Kidney glomerular epithelial cell (primary cell): Measurements from ENCODE around the gene LPAR3.

Experiments used
- DNase-seq: peaks from one replicate; lab custom pipeline; 2025; lab: John Stamatoyannopoulos, UW

The LPAR3 gene

GRCh38 chr1:84775535-84775920, 117.5 kb downstream of the LPAR3 start:
- DNase-seq = no peak

- no peak for DNase-seq
Measured at GRCh38 chr1:84774669-84775534, 118.1 kb downstream of the LPAR3 start.

DNA sequence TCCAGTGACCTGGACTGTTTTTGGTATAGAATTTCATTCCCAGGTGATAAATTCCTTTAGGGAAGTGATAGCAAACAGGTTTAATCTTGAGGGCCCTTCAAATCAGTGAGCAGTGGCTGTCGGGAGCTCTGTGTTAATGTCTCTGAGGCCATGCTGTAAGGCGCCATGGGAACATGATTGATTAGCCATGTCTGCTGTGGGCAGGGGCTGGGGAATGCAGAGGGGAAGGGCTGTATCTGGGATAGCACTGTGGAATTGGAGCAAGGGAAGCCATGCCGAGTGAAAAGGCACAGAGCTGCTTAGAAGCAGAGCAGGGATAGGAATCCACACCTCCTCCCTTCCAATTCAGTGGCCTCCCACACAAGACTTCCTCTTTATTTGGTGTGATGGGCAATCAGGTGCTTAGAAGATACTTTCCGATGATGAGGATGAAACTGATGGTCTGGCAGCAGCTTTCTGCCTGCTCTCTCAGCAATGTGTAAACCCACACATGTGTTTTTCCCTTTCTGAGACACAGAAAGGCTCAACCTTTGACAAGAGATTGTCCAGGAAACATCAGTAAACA, 119.0 kb downstream of the LPAR3 start:
- DNase-seq = no peak

DNA sequence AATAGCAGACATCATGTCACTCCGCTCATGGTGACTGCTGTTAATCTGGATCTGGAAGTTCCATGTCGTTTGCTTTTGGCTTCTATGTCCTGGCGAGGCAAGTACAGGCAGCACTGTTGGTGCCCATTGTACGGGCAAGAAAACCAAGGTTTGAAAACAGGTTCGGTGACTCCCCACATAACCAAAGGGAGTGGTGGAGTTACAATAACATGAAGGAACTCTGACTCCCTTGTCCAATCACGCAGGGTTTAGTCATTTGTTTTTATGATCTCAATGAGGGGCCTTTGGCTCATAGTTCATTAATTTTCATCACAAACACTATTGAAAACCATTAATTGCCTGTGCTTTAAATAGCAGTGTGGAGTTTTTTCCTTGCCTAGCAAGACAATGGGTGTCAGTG, 119.8 kb downstream of the LPAR3 start:
- DNase-seq = no peak

GRCh38 chr1:84772428-84772943, 120.5 kb downstream of the LPAR3 start:
- DNase-seq = peak; percentile 60

DNA sequence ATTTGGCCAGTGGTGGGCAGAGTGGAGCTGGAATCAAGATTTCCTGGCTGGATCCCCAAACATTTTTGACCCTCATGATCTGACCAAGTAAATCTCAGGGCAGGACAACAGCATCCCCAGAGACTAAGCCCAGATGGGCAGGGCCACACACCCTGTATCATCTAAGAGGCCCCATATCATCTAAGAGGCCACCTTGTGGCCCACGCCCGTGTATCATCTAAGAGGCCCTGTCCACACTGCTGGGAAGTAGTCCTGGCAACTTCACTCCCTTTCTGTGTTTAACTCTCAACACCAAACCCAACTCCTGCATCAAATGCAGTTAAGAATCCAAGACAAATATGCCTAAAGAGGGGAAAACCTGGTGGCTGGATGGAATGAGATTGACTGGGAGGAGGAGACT, 121.1 kb downstream of the LPAR3 start:
- no peak for DNase-seq

DNA sequence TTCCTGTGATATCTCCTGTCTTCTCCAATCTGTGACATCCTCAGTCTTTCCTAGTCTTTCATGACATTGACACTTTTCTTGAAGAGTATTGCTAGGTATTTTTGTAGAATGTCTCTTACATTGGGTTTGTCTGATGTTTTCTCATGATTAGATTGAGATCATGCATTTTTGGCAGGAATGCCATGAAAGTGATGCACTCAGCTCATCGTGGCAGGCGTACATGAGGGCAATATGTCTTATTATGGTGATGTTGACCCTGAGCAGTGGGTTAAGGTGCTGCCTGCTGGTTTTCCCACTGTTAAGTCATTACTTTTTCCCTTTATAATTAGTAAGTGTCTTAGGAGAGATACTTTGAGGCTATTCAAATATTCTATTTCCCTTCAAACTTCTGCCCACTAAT, 122.5 kb downstream of the LPAR3 start:
- DNase-seq = no peak

GRCh38 chr1:84769636-84770035, 123.4 kb downstream of the LPAR3 start:
- no peak for DNase-seq

DNA sequence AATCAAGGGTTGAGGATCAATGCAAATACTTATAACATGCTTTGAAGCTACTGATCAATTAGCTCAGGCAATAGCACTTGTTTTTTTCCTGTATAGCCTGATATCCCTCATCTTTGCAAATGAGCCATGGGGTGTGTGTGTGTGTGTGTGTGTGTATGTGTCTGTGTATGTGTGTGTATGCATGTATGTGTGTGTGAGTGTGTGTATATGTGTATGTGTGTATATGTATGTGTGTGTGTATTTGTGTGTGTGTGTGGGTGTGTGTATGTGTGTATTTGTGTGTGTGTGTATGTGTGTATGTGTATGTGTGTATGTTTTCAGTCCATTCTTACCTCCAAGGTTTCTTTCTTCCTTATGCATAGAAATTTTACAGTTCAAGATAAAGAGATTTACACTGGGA, 124.4 kb downstream of the LPAR3 start:
- no peak for DNase-seq

- no peak for DNase-seq
Measured at GRCh38 chr1:84763912-84764680, 128.9 kb downstream of the LPAR3 start.

GRCh38 chr1:84762664-84763063, 130.3 kb downstream of the LPAR3 start:
- no peak for DNase-seq
